ENCODE data around the gene KCTD14. TPM values are rescaled to one million over a fixed set of nuclear protein-coding genes. Genes with fewer than 3 reads are reported as not detected.
A peak's percentile ranks its signal among the peaks of the same experiment; 100 is the strongest.
"Not testable (repeated sequence)": the region's sequence is repeated elsewhere in the genome, so short reads cannot be mapped to it uniquely, and the experiment has no call there.

Gene KCTD14
- total RNA-seq, 1 donor from 2014 or later = 23.6 TPM

DNA sequence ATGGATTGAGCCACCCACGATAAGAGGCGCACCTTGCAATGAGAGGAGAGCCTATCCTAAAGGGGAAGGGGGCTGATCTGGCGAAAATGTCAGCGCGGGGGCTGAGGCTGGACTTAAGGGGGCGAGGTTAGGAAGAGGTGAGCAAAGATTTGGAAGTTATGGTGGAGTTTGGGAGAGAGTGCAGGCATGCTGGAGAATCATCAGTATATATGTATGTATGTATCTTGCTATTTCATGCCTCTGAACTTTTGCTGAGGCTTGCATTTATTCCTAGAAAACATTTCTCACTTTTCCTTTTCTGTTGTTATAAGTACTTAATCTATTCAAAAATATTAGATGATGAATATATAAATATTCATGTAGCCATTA is 23.4 kb upstream of the KCTD14 start:
- DNase-seq (ENCODE audit: low spot score) = no peak

DNA sequence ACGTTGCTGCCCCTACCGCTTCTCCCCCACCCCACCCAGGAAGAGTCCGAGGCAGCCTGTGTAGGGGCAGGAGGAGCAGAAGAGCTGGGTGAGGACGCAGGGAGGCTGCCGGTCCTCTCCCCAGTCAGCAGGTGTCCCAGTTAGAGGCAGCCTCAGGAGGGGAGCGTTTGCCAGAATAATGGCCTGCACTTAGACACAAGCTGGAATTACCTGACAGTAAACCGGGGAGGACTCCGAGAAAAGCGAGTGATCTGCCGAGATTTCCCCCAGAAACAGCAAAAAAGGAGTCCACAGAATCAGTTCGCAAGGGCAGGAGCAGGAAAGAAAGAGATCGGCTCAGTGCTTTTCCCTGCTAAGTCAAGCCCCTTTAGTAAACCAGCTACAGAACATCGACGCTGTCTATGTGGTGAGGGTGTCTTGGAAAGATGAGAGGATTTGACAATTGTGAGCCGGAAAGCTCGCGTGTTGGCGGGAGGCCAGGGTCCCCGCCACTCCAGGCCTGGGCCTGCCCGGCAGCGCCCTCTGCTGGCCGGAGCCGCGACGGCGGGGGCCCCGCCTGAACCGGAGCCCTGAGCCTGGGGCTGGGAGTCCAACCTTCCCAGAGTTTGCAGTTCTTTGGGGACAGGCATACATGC is 22.9 kb upstream of the KCTD14 start:
- peak; percentile 83 for DNase-seq (ENCODE audit: low spot score)

DNA sequence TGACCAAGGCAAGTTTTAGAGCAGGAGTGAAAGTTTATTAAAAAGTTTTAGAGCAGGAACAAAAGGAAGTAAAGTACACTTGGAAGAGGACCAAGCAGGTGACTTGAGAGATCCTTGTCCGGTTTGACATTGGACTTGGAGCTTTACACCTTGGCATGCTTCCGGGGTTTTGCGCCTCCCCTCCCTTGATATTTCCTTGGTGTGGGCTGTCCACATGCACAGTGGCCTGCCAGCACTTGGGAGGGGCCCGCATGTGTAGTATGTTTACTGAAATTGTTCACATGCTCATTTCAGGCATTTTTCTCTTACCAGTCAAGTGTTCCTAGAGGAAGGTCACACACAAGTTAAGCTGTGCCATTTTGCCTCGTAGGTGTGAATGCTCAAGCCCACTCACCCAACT is 21.6 kb upstream of the KCTD14 start:
- DNase-seq (ENCODE audit: low spot score) = peak; percentile 90

DNA sequence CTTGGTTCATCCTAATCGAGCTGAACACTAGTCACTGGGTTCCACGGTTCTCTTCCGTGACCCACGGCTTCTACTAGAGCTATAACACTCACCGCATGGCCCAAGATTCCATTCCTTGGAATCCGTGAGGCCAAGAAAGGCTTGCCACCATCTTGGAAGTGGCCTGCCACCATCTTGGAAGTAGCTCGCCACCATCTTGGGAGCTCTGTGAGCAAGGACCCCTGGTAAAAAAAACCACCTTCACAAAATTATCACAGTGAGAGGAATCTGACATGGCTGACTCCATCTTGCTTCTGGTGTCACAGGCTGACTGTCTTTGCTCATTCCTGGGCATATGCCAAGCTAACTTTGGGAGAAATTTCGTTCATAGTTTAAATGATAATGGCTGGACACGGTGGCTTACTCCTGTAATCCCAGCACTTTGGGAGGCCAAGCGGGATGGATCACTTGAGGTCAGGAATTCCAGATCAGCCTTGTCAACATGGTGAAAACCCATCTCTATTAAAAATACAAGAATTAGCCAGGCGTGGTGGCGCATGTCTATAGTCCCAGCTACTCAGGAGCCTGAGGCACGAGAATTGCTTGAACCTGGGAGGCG is 18.9 kb upstream of the KCTD14 start:
- no peak for DNase-seq (ENCODE audit: low spot score)

DNA sequence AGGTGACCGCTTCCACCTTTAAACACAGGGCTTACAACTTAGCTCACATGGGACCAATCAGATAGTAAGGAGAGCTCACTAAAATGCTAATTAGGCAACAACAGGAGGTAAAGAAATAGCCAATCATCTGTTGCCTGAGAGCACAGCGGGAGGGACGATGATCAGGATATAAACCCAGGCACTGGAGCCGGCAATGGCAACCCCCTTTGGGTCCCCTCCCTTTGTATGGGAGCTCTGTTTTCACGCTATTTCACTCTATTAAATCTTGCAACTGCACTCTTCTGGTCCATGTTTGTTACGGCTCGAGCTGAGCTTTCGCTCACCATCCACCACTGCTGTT is 18.3 kb upstream of the KCTD14 start:
- not testable (repeated sequence) for DNase-seq (ENCODE audit: low spot score)

DNA sequence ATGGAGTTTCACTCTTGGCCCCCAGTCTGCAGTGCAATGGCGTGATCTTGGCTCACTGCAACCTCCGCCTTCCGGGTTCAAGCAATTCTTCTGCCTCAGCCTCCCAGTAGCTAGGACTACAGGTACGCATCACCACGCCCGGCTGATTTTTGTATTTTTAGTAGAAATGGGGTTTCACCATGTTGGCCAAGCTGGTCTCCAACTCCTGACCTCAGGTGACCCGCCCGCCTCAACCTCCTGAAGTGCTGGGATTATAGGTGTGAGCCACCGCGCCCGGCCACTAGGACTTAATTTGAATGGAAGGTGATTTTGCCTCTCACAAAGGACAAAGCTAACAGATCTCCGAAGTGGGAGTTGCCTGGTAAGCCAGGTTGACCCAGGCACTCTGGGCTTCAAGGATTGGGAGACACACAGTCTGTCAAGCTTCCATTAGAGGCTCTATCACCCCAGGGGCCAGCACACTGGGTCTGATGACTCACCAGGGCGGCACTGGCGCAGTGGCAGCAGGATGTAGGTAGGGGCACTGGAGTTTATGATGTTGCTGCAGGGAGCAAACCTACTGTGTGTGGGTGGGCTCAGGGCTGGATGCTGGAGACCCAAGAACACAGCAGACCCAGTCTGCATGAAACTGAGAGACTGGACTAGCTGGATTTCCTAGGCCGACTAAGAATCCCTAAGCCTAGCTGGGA is 17.8 kb upstream of the KCTD14 start:
- no peak for DNase-seq (ENCODE audit: low spot score)

DNA sequence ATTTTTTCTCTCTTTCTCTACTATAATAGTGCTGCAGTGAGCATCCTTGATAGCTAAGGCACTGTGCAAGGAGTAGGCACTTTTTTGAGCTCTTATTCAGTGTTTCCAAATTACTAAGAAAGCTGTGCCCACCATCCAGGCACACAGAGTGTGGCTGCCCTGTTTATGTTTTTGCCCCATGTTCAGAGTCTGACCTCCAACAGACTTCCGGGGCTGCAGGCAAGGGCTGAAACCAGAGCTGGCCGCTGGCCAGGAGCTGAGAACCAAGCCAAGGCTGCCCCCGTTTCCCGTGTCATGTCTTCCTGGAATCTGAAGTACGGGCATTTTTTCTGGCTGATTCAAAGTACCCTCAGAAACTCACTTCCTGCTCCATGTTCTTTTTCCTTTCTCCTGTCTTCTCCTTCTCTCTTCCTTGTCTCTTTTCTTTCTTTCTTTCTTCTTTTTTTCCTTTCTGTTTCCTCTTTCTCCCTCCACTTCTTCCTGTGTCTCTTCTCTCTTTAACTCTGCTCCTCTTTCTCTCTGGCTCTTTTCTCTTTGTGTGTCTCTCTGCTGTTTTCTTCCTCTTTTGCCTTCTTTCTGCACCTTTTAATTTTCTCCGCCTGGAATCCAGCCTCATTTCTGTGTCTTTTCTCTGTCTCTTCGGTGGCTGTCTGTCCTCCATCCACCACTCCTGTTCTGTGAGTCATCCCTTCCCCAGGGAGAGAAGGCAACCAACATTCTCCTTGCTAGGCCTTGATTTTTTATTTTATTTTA is 17.0 kb upstream of the KCTD14 start:
- peak; percentile 72 for DNase-seq (ENCODE audit: low spot score)

DNA sequence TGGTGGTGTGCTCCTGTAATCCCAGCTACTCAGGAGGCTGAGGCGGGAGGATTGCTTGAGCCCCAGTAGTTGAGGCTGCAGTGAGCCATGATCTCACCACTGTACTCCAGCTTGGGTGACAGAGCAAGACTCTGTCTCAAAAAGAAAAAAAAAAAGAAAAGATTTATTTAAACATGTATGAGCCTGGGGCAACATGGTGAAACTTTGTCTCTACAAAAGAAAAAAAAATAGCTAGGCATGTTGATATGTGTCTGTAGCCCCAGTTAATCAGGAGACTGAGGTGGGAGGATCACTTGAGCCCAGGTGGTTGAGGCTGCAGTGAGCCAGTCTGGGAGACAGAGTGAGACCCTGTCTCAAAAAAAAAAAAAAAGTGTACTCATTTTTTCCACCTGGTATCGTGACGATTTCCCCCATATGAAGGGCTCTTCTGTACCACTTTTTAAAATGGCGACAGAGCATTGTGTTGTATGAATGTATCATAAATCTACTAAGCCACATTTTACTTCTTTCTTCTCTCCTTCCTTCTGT is 16.4 kb upstream of the KCTD14 start:
- DNase-seq (ENCODE audit: low spot score) = no peak

DNA sequence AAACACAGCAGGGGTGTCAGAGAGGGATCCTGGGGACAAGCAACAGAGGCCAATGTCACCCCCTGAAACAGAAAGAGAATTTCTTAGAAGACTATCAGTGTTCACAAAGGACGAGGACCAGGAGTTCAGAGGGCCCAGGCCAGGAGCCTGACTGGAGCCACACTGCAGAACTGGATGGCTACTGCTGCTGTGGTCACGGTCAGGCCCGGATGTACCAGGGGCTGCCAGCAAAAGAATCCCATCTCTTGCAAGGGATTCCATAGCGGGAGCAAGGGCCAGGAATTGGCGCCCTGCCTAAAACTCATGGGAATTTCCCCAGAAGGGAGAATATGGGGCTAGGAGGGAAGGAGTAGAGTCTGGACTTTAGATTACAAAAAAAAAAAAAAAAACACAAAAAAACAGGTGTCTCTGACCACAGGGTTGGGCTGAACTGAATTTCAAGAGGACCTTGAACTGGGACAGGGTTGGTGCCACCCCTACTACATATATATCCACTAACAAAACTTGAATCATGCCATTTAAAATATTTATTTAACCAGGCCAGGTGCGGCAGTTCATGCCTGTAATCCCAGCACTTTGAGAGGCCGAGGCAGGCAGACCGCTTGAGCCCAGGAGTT is 15.7 kb upstream of the KCTD14 start:
- DNase-seq (ENCODE audit: low spot score) = no peak

DNA sequence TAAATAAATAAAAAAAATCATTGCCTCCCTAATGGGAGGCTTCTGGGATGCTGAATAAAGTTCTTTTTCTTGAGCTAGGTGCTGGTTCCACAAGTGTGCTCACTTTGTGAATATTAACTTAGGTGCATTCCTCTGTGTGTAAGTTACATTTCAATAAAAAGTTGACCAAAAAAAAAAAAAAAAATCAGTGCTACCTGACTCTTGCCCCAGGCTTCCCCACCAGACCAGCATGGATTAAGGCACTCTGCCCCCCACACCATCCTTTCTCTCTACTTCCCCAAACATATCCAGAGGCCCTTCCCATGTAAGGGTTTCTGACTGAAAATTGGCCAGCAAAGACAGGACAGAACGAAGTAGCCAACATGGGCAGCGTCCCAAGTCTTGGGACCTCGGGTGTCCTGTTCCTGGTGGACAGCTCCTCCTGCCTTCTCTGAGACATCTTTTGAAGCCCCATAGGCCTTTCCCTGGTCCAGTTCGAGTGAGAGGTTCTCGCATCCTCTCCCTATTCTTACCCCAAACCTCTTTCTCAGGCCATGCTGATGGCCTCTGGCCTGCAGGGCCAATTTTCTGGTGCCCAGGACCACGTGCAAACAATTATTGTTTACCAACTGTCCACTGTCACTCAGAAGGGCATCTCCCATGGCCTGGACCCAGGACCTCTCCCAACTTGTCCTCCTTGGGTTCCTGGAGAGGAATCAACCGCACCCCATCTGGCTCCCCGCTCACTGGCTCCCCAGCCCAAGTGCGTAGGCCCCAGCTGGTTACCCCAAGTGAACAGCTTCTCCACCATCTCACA is 14.9 kb upstream of the KCTD14 start:
- DNase-seq (ENCODE audit: low spot score) = no peak

DNA sequence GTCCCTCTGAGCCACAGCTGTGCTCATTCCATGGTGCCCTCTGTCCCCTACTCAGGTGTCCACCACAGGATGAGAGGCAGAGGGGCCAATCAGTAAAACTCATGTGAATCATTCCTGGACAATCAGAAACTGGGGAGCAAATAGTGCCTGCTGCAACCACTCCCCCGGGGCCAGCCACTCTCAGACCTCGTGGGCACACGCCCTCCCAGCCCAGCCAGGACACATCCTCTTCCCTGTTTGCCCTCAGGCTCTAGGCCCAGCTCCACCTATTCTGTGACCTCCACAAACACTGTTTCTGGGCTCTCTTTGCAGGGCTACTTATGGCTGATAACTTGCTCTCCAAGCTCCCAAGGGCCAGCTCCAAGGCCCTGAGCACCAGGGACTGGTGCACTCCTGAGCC is 14.0 kb upstream of the KCTD14 start:
- peak; percentile 31 for DNase-seq (ENCODE audit: low spot score)

DNA sequence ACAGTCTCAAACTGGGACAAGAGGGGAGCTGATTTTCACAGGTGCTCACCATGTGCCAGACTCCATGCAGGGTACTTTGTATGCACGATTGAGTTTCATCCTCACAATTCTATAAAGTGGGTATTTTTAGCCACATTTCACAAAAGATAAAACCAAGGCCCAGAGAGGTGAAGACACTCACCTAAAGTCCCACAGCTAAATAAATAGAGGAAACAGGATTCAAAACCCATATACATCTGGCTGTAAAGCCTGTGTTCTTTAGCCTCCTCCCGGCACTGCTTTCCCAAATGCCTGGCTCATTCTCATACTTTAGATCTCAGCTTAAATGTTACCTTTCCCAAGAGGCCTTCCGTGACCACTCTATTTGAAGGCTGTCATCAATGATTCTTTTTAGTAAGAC is 13.2 kb upstream of the KCTD14 start:
- no peak for DNase-seq (ENCODE audit: low spot score)

DNA sequence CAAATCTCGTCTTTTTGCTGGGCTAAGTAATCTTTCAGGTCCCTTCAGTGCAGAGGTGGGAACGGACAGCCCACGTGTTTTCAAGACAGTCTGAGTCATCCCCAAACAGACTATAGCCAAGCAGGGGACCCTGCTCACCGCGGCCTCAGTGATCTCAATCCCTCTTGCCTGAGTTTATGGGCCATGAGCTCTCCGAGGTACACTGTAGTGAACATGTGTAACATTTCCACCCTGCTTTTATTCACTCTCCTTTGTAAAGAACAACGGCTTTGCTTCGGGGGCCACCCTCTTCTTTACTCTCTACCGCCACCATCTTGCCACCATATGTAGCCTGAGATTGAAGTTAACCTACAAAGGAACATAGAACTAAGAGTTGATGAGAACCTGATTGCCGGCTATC is 11.5 kb upstream of the KCTD14 start:
- no peak for DNase-seq (ENCODE audit: low spot score)

DNA sequence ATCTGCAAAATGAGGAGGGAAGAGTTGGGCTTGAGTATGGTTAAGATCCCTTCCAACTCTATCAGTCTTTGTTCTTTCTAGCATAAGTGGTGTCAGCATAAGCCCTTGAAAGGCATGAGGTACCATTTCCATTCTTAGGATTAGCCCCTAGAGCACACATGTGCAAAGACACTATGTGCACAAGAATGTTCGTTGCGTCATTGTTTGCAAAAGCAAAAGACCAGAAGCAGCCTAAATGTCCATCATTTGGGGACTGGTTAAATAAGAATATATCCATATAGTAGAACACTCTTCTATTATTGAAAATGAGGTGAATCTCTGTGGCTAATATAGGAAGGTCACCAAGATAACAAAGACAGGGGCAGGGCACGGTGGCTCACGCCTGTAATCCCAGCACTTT is 10.0 kb upstream of the KCTD14 start:
- no peak for DNase-seq (ENCODE audit: low spot score)

DNA sequence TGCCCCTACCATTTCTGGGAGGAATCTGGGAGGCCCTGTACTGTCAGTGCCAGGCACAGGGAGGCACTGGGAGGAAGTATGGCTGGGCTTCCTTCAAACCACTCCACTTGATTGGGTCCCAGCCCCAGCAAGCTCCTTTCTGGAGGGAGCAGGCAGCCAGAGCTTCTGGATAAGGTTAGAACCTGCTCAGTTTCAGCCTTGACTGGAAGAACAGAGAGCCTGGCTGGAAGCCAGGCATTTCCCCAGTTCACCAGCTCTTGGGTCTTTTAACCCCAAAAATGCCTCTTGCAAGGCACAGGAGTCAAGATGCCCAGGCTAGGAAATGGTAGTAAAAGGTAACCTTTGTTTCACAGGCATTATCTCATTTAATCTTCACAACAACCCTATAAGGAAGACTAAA is 9.0 kb upstream of the KCTD14 start:
- no peak for DNase-seq (ENCODE audit: low spot score)

DNA sequence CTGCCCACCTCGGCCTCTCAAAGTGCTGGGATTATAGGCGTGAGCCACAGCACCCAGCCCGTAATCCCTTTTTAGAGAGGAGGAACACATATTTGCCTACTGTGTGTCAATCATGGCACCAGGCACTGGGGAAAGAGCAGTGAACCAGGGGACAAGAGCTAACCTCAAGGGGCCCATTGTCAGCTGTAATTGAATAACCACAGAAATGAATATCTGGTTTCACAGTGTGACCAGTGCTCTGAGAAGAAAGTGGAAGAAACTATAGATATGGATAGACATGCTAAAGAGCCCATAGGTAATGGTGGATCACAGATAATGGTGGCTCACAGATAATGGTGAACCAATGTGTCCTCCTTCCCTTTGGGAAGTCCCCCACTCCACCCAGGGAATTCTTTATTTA is 8.6 kb upstream of the KCTD14 start:
- DNase-seq (ENCODE audit: low spot score) = no peak

DNA sequence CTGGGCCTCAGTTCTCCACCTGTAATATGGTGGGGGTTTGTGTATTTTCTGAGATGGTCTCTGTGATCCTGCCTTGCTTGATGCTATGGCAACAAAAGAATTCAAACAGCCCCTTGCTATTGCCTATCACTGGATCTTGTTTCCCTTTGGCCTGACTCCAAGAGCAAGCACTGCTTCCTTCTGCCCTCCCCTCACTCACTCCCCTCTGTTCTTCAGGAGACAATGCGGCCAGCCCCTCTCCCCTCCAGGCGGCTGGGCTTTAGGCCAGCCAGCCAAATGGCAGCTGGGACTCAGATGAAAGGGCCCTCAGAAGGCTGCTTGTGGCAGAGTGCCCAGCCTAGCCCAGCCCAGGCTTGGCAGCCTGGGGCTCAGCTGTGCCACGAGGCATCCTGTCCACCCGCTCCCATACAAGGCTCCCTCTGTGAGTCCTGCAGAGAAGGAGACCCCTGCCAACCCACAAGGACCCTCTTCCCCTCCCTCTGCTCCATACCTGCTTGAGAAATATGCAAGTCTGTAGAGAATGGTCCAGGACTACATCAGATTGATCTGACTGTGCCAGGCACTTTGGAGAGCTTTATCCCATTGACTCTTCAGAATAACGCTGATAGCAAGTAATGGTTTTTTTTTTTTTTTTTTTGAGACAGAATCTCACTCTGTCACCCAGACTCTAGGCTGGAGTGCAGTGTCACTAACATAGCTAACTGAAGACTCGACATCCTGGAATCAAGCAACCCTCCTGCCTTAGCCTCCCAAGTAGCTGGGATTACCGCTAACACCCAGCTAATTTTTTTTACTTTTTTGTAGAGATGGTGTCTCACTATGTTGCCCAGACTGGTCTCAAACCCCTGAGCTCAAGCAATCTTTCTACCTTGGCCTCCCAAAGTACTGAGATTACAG is 7.6 kb upstream of the KCTD14 start:
- DNase-seq (ENCODE audit: low spot score) = peak; percentile 73

DNA sequence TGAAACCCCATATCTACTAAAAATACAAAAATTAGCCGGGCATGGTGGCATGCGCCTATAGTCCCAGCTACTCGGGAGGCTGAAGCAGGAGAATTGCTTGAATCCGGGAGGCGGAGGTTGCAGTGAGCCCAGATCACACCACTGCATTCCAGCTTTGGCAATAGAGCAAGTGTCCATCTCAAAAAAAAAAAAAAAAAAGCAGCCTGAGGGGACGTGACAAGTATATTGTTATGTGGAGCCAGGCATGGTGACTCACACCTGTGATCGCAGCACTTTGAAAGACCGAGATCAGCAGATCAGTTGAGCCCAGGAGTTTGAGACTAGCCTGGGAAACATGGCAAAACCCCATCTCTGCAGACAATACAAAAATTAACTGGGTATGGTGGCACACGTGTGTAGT is 5.3 kb upstream of the KCTD14 start:
- peak; percentile 57 for DNase-seq (ENCODE audit: low spot score)

DNA sequence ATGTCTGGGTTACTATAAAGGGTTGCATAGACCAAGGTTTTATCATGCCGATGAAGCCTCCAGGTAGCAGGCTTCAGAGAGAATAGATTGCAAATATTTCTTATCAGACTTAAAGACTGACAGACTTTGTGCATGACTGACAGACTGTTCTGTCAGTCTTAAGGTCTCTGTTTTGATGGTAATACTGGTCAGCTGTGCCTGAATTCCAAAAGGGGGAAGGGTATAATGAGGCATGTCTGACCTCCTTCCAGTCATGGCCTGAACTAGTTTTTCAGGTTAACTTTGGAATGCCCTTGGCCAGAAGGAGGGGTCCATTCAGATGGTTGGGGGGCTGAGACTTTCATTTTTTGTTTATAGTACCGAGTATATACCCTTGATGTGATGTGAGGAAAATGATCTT is 4.7 kb upstream of the KCTD14 start:
- no peak for DNase-seq (ENCODE audit: low spot score)

DNA sequence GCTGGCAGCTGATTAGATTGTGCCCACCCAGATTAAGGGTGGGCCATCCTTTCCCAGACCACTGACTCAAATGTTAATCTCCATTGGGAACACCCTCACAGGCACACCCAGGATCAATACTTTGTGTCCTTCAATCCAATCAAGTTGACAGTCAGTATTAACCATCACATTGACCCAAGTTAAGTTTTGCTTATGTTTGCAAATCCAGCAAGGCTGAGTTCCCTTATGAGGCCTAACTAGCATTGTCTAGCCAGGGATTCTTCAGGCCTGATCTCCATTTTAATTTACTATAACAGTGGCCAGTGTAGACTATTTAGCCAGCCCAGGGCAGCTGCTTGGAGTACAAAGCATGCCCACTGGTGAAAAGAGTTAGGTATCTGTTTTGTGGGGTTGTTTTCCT is 2.3 kb upstream of the KCTD14 start:
- no peak for DNase-seq (ENCODE audit: low spot score)
